CD4-positive, alpha-beta T cell treated with Interleukin-2 at 100 ng/mL for 4 hours (primary cell): ENCODE data around the gene GRK3.
"Not testable (repeated sequence)": the region's sequence is repeated elsewhere in the genome, so short reads cannot be mapped to it uniquely, and the experiment has no call there.

Source experiments
- DNase-seq: peaks from one replicate; pipeline ENCODE4 v3.0.0-alpha.2; 2020; ENCODE audit warnings: low spot score

Gene GRK3

GRCh38 chr22:25564320-25564978 is at the start of gene GRK3:
GRK3 (plus strand) TSS chr22:25564675; CDS start chr22:25565041, 366 bp downstream.
- peak; percentile 40 for DNase-seq

GRCh38 chr22:25518000-25518663 is 46.3 kb upstream of the GRK3 start:
- DNase-seq = no peak

GRCh38 chr22:25525376-25525775 is 39.1 kb upstream of the GRK3 start:
- no peak for DNase-seq

GRCh38 chr22:25525804-25526584 is 38.5 kb upstream of the GRK3 start:
- not testable (repeated sequence) for DNase-seq

GRCh38 chr22:25527016-25527415 is 37.5 kb upstream of the GRK3 start:
- DNase-seq = not testable (repeated sequence)

- DNase-seq = not testable (repeated sequence)
Measured at GRCh38 chr22:25528068-25528467, 36.4 kb upstream of the GRK3 start.

GRCh38 chr22:25529059-25529458 is 35.4 kb upstream of the GRK3 start:
- not testable (repeated sequence) for DNase-seq

GRCh38 chr22:25529541-25530137 is 34.8 kb upstream of the GRK3 start:
- DNase-seq = not testable (repeated sequence)

GRCh38 chr22:25531677-25532076 is 32.8 kb upstream of the GRK3 start:
- not testable (repeated sequence) for DNase-seq

GRCh38 chr22:25534724-25535123 is 29.8 kb upstream of the GRK3 start:
- DNase-seq = no peak

- DNase-seq = no peak
Measured at GRCh38 chr22:25536589-25536988, 27.9 kb upstream of the GRK3 start.

GRCh38 chr22:25540166-25540907 is 24.1 kb upstream of the GRK3 start:
- DNase-seq = no peak

GRCh38 chr22:25540908-25541660 is 23.4 kb upstream of the GRK3 start:
- no peak for DNase-seq

- DNase-seq = no peak
Measured at GRCh38 chr22:25542191-25542590, 22.3 kb upstream of the GRK3 start.

GRCh38 chr22:25542720-25543402 is 21.6 kb upstream of the GRK3 start:
- no peak for DNase-seq

GRCh38 chr22:25545146-25545545 is 19.3 kb upstream of the GRK3 start:
- no peak for DNase-seq

GRCh38 chr22:25545672-25546071 is 18.8 kb upstream of the GRK3 start:
- DNase-seq = no peak

- no peak for DNase-seq
Measured at GRCh38 chr22:25546242-25546641, 18.2 kb upstream of the GRK3 start.

- no peak for DNase-seq
Measured at GRCh38 chr22:25546751-25547150, 17.7 kb upstream of the GRK3 start.

- DNase-seq = no peak
Measured at GRCh38 chr22:25548866-25549464, 15.5 kb upstream of the GRK3 start.
